NCI-H2196 treated with DMSO at 0.1 percent for 48 hours (cell line): Measurements from ENCODE around the gene COL4A4.
"Not testable (repeated sequence)": the region's sequence is repeated elsewhere in the genome, so short reads cannot be mapped to it uniquely, and the experiment has no call there.

ENCODE experiments used
- DNase-seq: peaks from one replicate; lab custom pipeline; 2025; ENCODE audit not compliant: unreplicated experiment; lab: John Stamatoyannopoulos, UW

The COL4A4 gene

GRCh38 chr2:227163998-227164762, at the start of gene COL4A4, which contains the start of gene COL4A3:
COL4A4 (minus strand) TSS chr2:227164205; CDS start chr2:227147483, 16,722 bp downstream.
COL4A3 (plus strand) TSS chr2:227164624; CDS start chr2:227164727, 103 bp downstream.
- no peak for DNase-seq

GRCh38 chr2:227207573-227207972, 43.6 kb upstream of the COL4A4 start:
- no peak for DNase-seq

- no peak for DNase-seq
Measured at GRCh38 chr2:227206406-227206805, 42.4 kb upstream of the COL4A4 start.

- no peak for DNase-seq
Measured at GRCh38 chr2:227205701-227206100, 41.7 kb upstream of the COL4A4 start.

GRCh38 chr2:227204452-227204851, 40.4 kb upstream of the COL4A4 start:
- no peak for DNase-seq

GRCh38 chr2:227201771-227202170, 37.8 kb upstream of the COL4A4 start:
- no peak for DNase-seq

- no peak for DNase-seq
Measured at GRCh38 chr2:227198866-227199265, 34.9 kb upstream of the COL4A4 start.

GRCh38 chr2:227194219-227194618, 30.2 kb upstream of the COL4A4 start:
- no peak for DNase-seq

GRCh38 chr2:227192491-227192890, 28.5 kb upstream of the COL4A4 start:
- no peak for DNase-seq

GRCh38 chr2:227191367-227191766, 27.4 kb upstream of the COL4A4 start:
- DNase-seq = no peak

- no peak for DNase-seq
Measured at GRCh38 chr2:227188292-227188691, 24.3 kb upstream of the COL4A4 start.

GRCh38 chr2:227186751-227187150, 22.7 kb upstream of the COL4A4 start:
- no peak for DNase-seq

- no peak for DNase-seq
Measured at GRCh38 chr2:227185615-227186232, 21.7 kb upstream of the COL4A4 start.

GRCh38 chr2:227183657-227184367, 19.8 kb upstream of the COL4A4 start:
- no peak for DNase-seq

GRCh38 chr2:227182765-227183164, 18.8 kb upstream of the COL4A4 start:
- DNase-seq = no peak

GRCh38 chr2:227180770-227181169, 16.8 kb upstream of the COL4A4 start:
- DNase-seq = no peak

- DNase-seq = no peak
Measured at GRCh38 chr2:227179988-227180685, 16.1 kb upstream of the COL4A4 start.

GRCh38 chr2:227177592-227178336, 13.8 kb upstream of the COL4A4 start:
- no peak for DNase-seq

- not testable (repeated sequence) for DNase-seq
Measured at GRCh38 chr2:227171779-227172178, 7.8 kb upstream of the COL4A4 start.

GRCh38 chr2:227164763-227165291, 822 bp upstream of the COL4A4 start:
- no peak for DNase-seq
